ENCODE results near the gene TJP2.

DNA sequence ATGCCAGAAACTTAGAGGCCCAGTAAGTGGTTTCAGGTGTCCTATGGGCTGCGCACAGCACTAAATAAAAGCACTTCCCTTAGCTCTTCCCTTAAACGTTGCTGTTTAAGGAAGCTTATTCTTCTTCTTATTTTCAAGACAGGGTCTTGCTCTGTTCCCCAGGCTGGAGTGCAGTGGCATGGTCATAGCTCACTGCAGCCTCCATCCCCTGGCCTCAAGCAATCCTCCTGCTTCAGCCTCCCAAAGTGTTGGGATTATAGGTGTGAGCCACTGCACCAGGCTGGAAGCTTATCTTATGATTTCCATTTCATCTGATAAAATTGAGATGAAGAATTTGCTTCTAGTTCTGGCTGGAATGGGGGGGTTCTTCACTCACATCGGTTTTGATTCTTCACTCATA is 15.6 kb upstream of the TJP2 start:
- TF ChIP-seq, protein P1, sequence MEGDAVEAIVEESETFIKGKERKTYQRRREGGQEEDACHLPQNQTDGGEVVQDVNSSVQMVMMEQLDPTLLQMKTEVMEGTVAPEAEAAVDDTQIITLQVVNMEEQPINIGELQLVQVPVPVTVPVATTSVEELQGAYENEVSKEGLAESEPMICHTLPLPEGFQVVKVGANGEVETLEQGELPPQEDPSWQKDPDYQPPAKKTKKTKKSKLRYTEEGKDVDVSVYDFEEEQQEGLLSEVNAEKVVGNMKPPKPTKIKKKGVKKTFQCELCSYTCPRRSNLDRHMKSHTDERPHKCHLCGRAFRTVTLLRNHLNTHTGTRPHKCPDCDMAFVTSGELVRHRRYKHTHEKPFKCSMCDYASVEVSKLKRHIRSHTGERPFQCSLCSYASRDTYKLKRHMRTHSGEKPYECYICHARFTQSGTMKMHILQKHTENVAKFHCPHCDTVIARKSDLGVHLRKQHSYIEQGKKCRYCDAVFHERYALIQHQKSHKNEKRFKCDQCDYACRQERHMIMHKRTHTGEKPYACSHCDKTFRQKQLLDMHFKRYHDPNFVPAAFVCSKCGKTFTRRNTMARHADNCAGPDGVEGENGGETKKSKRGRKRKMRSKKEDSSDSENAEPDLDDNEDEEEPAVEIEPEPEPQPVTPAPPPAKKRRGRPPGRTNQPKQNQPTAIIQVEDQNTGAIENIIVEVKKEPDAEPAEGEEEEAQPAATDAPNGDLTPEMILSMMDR (IDR thresholded peaks at IDR 0.05; ENCODE audit: low read depth, low read length) = no peak
- TF ChIP-seq EZH2phosphoT487 (IDR thresholded peaks at IDR 0.05; ENCODE audit: low read depth) = no peak
